Retinal pigment epithelial cell (primary cell): ENCODE measurements around the gene KIF16B.
"Not testable (repeated sequence)": the region's sequence is repeated elsewhere in the genome, so short reads cannot be mapped to it uniquely, and the experiment has no call there.

ENCODE experiments used
- DNase-seq: peaks from one replicate; pipeline ENCODE4 v3.0.0-alpha.2; 2010; ENCODE audit warnings: low read depth
- H3K4me3 ChIP-seq: 2 replicates; pipeline ENCODE4 v1.5.1; 2011; ENCODE audit warnings: mild to moderate bottlenecking, low read length, control low read depth, moderate library complexity
- TF ChIP-seq, protein P1 (sequence below): conservative IDR thresholded peaks from 2 replicates; pipeline ENCODE4 v1.5.1; 2011; ENCODE audit warnings: low read depth, low read length, control low read depth, inconsistent platforms

Gene KIF16B

DNA sequence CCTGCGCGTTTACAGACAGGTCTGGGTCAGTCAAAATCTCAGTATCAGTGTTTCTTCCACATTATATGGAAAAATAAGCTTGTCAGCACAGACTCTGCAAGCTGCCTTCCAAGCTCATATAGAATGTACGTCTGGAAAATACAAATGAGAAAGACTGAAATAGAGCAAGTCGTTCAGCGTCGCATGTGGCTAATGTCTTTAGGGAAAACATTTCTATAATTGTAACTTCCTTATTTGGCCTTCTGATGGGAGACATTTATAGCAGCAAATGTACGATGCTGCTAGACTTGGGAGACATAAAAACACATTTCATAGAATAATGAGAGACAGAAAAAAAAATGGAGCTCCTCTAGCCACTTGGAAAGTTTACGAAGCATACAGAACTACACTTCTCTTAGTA lies 122.2 kb downstream of the KIF16B start:
- TF ChIP-seq, protein P1, sequence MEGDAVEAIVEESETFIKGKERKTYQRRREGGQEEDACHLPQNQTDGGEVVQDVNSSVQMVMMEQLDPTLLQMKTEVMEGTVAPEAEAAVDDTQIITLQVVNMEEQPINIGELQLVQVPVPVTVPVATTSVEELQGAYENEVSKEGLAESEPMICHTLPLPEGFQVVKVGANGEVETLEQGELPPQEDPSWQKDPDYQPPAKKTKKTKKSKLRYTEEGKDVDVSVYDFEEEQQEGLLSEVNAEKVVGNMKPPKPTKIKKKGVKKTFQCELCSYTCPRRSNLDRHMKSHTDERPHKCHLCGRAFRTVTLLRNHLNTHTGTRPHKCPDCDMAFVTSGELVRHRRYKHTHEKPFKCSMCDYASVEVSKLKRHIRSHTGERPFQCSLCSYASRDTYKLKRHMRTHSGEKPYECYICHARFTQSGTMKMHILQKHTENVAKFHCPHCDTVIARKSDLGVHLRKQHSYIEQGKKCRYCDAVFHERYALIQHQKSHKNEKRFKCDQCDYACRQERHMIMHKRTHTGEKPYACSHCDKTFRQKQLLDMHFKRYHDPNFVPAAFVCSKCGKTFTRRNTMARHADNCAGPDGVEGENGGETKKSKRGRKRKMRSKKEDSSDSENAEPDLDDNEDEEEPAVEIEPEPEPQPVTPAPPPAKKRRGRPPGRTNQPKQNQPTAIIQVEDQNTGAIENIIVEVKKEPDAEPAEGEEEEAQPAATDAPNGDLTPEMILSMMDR: no peak
- DNase-seq: no peak
- H3K4me3 ChIP-seq: no peak overlapping the region

- TF ChIP-seq, protein P1: no peak
- no peak overlapping the region for H3K4me3 ChIP-seq
- DNase-seq: no peak
Observed at GRCh38 chr20:16446991-16447390, 126.3 kb downstream of the KIF16B start.

- H3K4me3 ChIP-seq: no peak overlapping the region
- TF ChIP-seq, protein P1: no peak
- DNase-seq: no peak
Observed at GRCh38 chr20:16446246-16446645, 127.0 kb downstream of the KIF16B start.

- TF ChIP-seq, protein P1: no peak
- H3K4me3 ChIP-seq: no peak overlapping the region
- no peak for DNase-seq
Observed at GRCh38 chr20:16445482-16445881, 127.8 kb downstream of the KIF16B start.

DNA sequence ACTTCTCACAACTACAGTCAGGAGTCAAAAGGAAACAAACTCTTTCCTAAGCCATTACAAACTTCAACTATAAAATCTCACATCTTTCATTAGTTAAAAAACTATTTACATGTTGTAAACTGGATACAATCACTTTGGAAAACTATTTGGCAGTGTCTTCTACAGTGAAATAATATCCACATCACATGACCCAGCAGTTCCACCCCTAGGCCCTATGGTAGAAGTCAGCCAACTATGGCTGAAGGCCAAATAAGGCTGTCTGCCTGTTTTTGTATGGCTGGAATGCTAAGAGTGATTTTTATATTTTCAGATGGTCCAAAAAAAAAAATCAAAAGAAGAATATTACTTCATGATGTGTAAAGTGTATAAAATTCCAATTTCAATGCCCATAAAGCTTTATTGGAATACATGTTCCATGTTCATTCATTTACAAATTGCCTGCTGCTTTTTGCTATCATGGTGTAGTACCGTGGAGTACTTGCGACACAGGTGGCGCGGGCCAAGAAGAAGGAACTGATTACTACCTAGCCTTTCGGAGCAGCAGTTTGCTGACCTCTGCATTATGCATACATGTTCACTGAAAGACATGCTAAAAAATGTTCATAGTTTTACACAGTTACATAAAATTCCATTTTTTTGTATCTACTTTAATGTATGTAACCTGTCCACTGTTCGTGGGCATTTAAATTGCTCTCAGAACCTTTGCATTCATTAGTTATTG lies 129.0 kb downstream of the KIF16B start:
- no peak for DNase-seq
- TF ChIP-seq, protein P1: no peak
- H3K4me3 ChIP-seq: no peak overlapping the region

- DNase-seq: no peak
- TF ChIP-seq, protein P1: no peak
Observed at GRCh38 chr20:16441546-16442164, 131.6 kb downstream of the KIF16B start.

DNA sequence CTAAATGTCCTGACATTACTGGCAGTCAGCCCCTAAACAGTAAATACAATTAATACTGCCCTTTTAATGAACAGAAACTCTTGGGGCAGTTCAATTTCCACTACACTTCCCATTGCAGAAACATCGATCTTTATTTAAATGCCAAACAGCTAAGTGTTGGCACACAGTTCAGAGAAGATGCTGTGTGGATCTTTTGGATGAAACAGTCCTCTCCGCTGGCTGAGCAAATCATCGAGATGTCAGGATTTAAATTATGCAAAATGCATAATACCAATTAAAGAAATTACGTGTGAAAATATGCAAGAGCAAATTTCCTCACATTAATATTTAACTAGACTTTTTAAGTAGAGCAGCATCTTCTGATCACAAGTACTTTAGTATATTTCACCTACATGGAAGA lies 132.6 kb downstream of the KIF16B start:
- no peak overlapping the region for H3K4me3 ChIP-seq
- no peak for DNase-seq
- TF ChIP-seq, protein P1: no peak

More at GRCh38 chr20:16441546-16442164, 131.6 kb downstream of the KIF16B start:
- H3K4me3 ChIP-seq: no peak overlapping the region

- DNase-seq, H3K4me3 ChIP-seq: not testable (repeated sequence)
Observed at GRCh38 chr20:16439540-16439939, 133.7 kb downstream of the KIF16B start.
